GM23338 (cell line): ENCODE data around the gene GCG. TPM values are rescaled to one million over a fixed set of nuclear protein-coding genes. Genes with fewer than 3 reads are reported as not detected.

ENCODE experiments used
- ATAC-seq: fragments of 200-7000 bp; cut with Tn5 transposase; 3 replicates; pipeline ENCODE4 v1.9.1; 2020
- DNase-seq: peaks from one replicate; pipeline ENCODE4 v3.0.0-alpha.2; 2015; ENCODE audit warnings: low spot score
- H2AFZ ChIP-seq: fragments of 200-600 bp; sonication (generic); 2 replicates; pipeline ENCODE4 v1.8.0; 2016; ENCODE audit warnings: antibody characterized with exemption, mild to moderate bottlenecking, moderate library complexity
- H3F3A ChIP-seq: fragments of 200-600 bp; sonication (generic); replicated peaks from 2 replicates; pipeline ENCODE4 v1.8.0; 2017; ENCODE audit warnings: antibody characterized with exemption, mixed run types, low read depth
- H3K27ac ChIP-seq: fragments of 200-600 bp; sonication (generic); 2 replicates; pipeline ENCODE4 v1.6.1; 2016; ENCODE audit warnings: low read depth
- H3K27me3 ChIP-seq: fragments of 200-600 bp; sonication (generic); 2 replicates; pipeline ENCODE4 v1.8.0; 2016; ENCODE audit warnings: mild to moderate bottlenecking, mixed run types, moderate library complexity; ENCODE audit not compliant: insufficient read depth
- H3K36me3 ChIP-seq: fragments of 200-600 bp; sonication (generic); 2 replicates; pipeline ENCODE4 v1.8.0; 2016; ENCODE audit warnings: mild to moderate bottlenecking; ENCODE audit not compliant: insufficient read depth
- H3K4me1 ChIP-seq: fragments of 200-600 bp; sonication (generic); 2 replicates; pipeline ENCODE4 v1.8.0; 2016; ENCODE audit warnings: mild to moderate bottlenecking, moderate library complexity; ENCODE audit not compliant: insufficient read depth
- H3K4me2 ChIP-seq: fragments of 200-600 bp; sonication (generic); 2 replicates; pipeline ENCODE4 v1.7.1; 2017; ENCODE audit warnings: mixed run types
- H3K4me3 ChIP-seq: fragments of 200-600 bp; sonication (generic); 2 replicates; pipeline ENCODE4 v1.6.1; 2016; ENCODE audit warnings: mixed run types
- H3K79me2 ChIP-seq: fragments of 200-600 bp; sonication (generic); replicated peaks from 2 replicates; pipeline ENCODE4 v1.8.0; 2017; ENCODE audit warnings: mild to moderate bottlenecking; ENCODE audit not compliant: insufficient read depth
- H3K9me2 ChIP-seq: fragments of 200-600 bp; sonication (generic); 2 replicates; pipeline ENCODE4 v1.8.0; 2017; ENCODE audit not compliant: insufficient read depth
- H4K20me1 ChIP-seq: fragments of 200-600 bp; sonication (generic); replicated peaks from 2 replicates; pipeline ENCODE4 v1.8.0; 2017; ENCODE audit warnings: mild to moderate bottlenecking; ENCODE audit not compliant: insufficient read depth
- H3K27ac Mint-ChIP-seq: 2 replicates; pipeline ENCODE4 v1.8.0; 2020; ENCODE audit warnings: inconsistent platforms, mild to moderate bottlenecking, moderate library complexity, mixed read lengths
- H3K27me3 Mint-ChIP-seq: 3 replicates; pipeline ENCODE4 v1.8.0; 2022; ENCODE audit warnings: low read depth, mild to moderate bottlenecking, moderate library complexity, mixed read lengths, inconsistent platforms; ENCODE audit not compliant: insufficient read depth, poor library complexity
- H3K36me3 Mint-ChIP-seq: 3 replicates; pipeline ENCODE4 v1.8.0; 2021; ENCODE audit warnings: low read depth, mild to moderate bottlenecking, inconsistent platforms, moderate library complexity, mixed read lengths
- H3K4me1 Mint-ChIP-seq: 3 replicates; pipeline ENCODE4 v1.8.0; 2020; ENCODE audit warnings: mild to moderate bottlenecking, inconsistent platforms, mixed read lengths
- H3K4me3 Mint-ChIP-seq: 3 replicates; pipeline ENCODE4 v1.8.0; 2021; ENCODE audit warnings: moderate library complexity, mild to moderate bottlenecking, inconsistent platforms, mixed read lengths
- H3K9me3 Mint-ChIP-seq: 3 replicates; pipeline ENCODE4 v1.8.0; 2020; ENCODE audit warnings: moderate library complexity, mild to moderate bottlenecking, inconsistent platforms, mixed read lengths
- CREB1 ChIP-seq: fragments of 250-450 bp; sonication (Bioruptor Pico); IDR thresholded peaks from 2 replicates; pipeline ENCODE4 v1.5.0; 2020; ENCODE audit warnings: low read depth, mild to moderate bottlenecking, moderate library complexity
- EZH2 ChIP-seq: fragments of 200-600 bp; sonication (generic); IDR thresholded peaks from one replicate; pipeline ENCODE4 v1.8.0; 2017; ENCODE audit warnings: antibody characterized with exemption, mild to moderate bottlenecking, low read depth; ENCODE audit not compliant: unreplicated experiment
- ZNF114 ChIP-seq: fragments of 250-450 bp; sonication (Bioruptor Pico); IDR thresholded peaks from 2 replicates; pipeline ENCODE4 v1.5.0; 2020; ENCODE audit warnings: mild to moderate bottlenecking, moderate library complexity
- polyA plus RNA-seq: library from polyadenylated mRNA; unstranded; fragments of >200 nt; fragmentation: Nextera tagmentation; extraction: Ambion mirVana; gene quantifications from 2 replicates; pipeline ENCODE4 v1.2.1, GENCODE V29; 2016
- total RNA-seq: library from RNA; depleted of rRNA; stranded (reverse); fragments of >200 nt; shearing (Covaris generic); gene quantifications from 2 replicates; pipeline ENCODE4 v1.2.3, GENCODE V29; 2014
- TF ChIP-seq, protein P1 (sequence below): IDR thresholded peaks from one replicate; pipeline ENCODE4 v1.6.1; 2018; ENCODE audit warnings: antibody characterized with exemption; ENCODE audit not compliant: unreplicated experiment
- TF ChIP-seq, protein P2 (sequence below), 2 experiments: fragments of 200-600 bp in 1 of 2; sonication (generic) in 1 of 2; conservative IDR thresholded peaks; 2 replicates each; pipeline versions ENCODE4 v1.5.1 to v1.6.1; 2016 to 2017; ENCODE audit warnings: antibody characterized with exemption in 2 of 2, low read depth in 2 of 2, mild to moderate bottlenecking in 2 of 2, moderate library complexity in 1 of 2

GCG gene
- total and polyA plus RNA-seq, 2 experiments from 2014 or later = not detected

DNA sequence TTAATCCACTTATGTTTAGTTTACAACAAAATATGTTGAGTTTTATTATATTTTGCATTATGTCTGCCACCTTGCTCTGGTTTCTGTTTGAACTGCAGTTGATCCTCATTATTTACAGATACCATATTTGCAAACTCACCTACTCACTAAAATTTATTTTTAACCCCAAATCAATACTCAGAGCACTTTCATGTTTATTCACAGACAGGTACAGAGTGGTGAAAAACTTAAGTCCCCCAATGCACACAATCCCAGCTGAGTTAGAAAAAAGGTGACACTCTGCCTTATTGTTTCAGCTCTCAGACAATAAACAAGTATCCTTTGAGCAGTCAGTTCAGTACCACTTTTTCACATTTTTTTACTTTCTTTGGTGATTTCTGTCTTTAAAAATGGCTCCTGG lies 13.7 kb downstream of the GCG start (continued):
- TF ChIP-seq, protein P1, sequence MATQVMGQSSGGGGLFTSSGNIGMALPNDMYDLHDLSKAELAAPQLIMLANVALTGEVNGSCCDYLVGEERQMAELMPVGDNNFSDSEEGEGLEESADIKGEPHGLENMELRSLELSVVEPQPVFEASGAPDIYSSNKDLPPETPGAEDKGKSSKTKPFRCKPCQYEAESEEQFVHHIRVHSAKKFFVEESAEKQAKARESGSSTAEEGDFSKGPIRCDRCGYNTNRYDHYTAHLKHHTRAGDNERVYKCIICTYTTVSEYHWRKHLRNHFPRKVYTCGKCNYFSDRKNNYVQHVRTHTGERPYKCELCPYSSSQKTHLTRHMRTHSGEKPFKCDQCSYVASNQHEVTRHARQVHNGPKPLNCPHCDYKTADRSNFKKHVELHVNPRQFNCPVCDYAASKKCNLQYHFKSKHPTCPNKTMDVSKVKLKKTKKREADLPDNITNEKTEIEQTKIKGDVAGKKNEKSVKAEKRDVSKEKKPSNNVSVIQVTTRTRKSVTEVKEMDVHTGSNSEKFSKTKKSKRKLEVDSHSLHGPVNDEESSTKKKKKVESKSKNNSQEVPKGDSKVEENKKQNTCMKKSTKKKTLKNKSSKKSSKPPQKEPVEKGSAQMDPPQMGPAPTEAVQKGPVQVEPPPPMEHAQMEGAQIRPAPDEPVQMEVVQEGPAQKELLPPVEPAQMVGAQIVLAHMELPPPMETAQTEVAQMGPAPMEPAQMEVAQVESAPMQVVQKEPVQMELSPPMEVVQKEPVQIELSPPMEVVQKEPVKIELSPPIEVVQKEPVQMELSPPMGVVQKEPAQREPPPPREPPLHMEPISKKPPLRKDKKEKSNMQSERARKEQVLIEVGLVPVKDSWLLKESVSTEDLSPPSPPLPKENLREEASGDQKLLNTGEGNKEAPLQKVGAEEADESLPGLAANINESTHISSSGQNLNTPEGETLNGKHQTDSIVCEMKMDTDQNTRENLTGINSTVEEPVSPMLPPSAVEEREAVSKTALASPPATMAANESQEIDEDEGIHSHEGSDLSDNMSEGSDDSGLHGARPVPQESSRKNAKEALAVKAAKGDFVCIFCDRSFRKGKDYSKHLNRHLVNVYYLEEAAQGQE = no peak
- no peak for TF ChIP-seq CREB1 (CRISPR knock-in tag)

DNA sequence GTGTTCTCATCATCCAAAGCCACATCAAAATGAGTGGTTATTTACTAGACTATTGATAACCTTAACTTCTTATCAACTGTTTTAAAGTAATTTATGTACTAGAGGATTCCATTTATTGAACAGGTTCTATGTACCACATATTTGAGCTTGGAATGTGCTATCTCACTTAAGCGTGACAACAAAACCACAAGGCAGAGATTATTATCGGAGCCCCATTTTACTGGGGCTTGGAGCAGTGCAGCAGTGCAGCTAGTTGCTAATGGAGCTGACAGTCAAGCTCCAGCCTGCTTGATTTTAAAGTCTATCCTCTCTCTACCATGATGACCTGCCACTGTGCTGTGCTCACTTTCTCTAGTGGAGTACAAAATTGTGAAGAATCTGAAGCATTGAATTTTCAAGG lies 24.6 kb downstream of the GCG start:
- Histone ChIP-seq H3F3A (no peaks in the 10 kb centered on the region), H3K4me2 (no peak overlapping the region), H3K27ac (no peak overlapping the region), H3K4me3 (no peak overlapping the region), H3K9me2 (no peaks in the 10 kb centered on the region), H3K4me1 (no peaks in the 10 kb centered on the region), H3K27me3 (no peaks in the 10 kb centered on the region), H4K20me1 (no peaks in the 10 kb centered on the region), H3K36me3 (no peaks in the 10 kb centered on the region), H3K79me2 (no peaks in the 10 kb centered on the region), H2AFZ (no peak overlapping the region)
- Mint-ChIP-seq H3K4me1 (peaks cover 5% of the 10 kb centered on the region; the same call in 2 of the 3 replicates), H3K9me3 (no peaks in the 10 kb centered on the region), H3K27me3 (no peaks in the 10 kb centered on the region), H3K27ac (no peak overlapping the region), H3K36me3 (no peaks in the 10 kb centered on the region), H3K4me3 (no peak overlapping the region)
- TF ChIP-seq, protein P2, sequence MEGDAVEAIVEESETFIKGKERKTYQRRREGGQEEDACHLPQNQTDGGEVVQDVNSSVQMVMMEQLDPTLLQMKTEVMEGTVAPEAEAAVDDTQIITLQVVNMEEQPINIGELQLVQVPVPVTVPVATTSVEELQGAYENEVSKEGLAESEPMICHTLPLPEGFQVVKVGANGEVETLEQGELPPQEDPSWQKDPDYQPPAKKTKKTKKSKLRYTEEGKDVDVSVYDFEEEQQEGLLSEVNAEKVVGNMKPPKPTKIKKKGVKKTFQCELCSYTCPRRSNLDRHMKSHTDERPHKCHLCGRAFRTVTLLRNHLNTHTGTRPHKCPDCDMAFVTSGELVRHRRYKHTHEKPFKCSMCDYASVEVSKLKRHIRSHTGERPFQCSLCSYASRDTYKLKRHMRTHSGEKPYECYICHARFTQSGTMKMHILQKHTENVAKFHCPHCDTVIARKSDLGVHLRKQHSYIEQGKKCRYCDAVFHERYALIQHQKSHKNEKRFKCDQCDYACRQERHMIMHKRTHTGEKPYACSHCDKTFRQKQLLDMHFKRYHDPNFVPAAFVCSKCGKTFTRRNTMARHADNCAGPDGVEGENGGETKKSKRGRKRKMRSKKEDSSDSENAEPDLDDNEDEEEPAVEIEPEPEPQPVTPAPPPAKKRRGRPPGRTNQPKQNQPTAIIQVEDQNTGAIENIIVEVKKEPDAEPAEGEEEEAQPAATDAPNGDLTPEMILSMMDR (conservative IDR thresholded peaks at IDR 0.05; ENCODE audit: low read depth in 2 of 2) = no peak
- TF ChIP-seq ZNF114 (CRISPR knock-in tag) = no peak
- DNase-seq = no peak
- ATAC-seq = no peak

DNA sequence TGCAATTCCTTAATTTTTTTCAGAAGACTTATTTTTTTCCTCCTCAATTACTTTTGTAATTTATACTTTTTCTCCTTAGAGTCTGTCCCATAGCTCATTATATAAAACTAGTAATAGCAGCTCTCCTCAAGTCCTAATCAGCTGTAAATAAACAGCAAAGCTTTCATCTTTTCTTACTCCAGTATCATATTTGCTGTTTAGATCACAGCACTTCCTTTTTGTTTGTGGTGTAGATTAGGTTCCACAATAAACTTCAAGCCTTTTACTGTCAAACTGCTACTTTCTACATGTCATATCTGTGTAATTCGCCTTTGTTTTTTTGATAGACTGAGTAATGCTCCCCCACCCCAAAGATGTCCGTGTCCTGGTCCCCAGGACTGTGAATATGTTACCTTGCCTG lies 25.5 kb downstream of the GCG start:
- Histone ChIP-seq H3K79me2 (no peaks in the 10 kb centered on the region), H3K4me2 (no peak overlapping the region), H3K27me3 (no peaks in the 10 kb centered on the region), H4K20me1 (no peaks in the 10 kb centered on the region), H2AFZ (peak overlapping the region; percentile 30; the same call in 1 of the 2 replicates), H3K9me2 (no peaks in the 10 kb centered on the region), H3K4me1 (no peaks in the 10 kb centered on the region), H3K27ac (no peak overlapping the region), H3F3A (no peaks in the 10 kb centered on the region), H3K36me3 (no peaks in the 10 kb centered on the region), H3K4me3 (no peak overlapping the region)
- ATAC-seq (no peak), DNase-seq (no peak)
- peaks cover 5% of the 10 kb centered on the region; the same call in 2 of the 3 replicates for H3K4me1 Mint-ChIP-seq
- no peaks in the 10 kb centered on the region for H3K27me3 Mint-ChIP-seq
- no peak overlapping the region for H3K4me3 Mint-ChIP-seq
- H3K36me3 Mint-ChIP-seq = no peaks in the 10 kb centered on the region
- H3K27ac Mint-ChIP-seq = no peak overlapping the region
- H3K9me3 Mint-ChIP-seq = no peaks in the 10 kb centered on the region
- TF ChIP-seq, protein P2 (conservative IDR thresholded peaks at IDR 0.05; ENCODE audit: low read depth in 2 of 2) = no peak
- TF ChIP-seq EZH2 = no peak
